Measurements from ENCODE around the gene GFOD1. TPM values are rescaled to one million over a fixed set of nuclear protein-coding genes. Genes with fewer than 3 reads are reported as not detected.

GFOD1 gene, protein sequence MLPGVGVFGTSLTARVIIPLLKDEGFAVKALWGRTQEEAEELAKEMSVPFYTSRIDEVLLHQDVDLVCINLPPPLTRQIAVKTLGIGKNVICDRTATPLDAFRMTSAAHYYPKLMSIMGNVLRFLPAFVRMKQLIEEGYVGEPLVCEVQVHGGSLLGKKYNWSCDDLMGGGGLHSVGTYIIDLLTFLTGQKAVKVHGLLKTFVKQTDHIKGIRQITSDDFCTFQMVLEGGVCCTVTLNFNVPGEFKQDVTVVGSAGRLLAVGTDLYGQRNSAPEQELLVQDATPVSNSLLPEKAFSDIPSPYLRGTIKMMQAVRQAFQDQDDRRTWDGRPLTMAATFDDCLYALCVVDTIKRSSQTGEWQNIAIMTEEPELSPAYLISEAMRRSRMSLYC
- total RNA-seq: 1.3 and 1.5 TPM in 2 replicates

GRCh38 chr6:13487122-13488014 is at the start of gene GFOD1:
GFOD1 (minus strand) TSS chr6:13487600; CDS start chr6:13486890, 710 bp downstream.

GRCh38 chr6:13328076-13328874 is 159.1 kb downstream of the GFOD1 start, which contains the start of gene TBC1D7:
TBC1D7 (minus strand) TSS chr6:13328537; CDS start chr6:13326898, 1,639 bp downstream.

Other genes with a start within 250 kb of the GFOD1 start
- gene TBC1D7, start 159.1 kb downstream of the GFOD1 start, total RNA-seq: 13.7 and 21.0 TPM in 2 replicates
- 6.0 and 8.6 TPM in 2 replicates for gene SIRT5, start 87.0 kb upstream of the GFOD1 start, total RNA-seq
- gene NOL7, start 127.7 kb upstream of the GFOD1 start, total RNA-seq: 24.5 and 52.1 TPM in 2 replicates
- gene RANBP9, start 224.2 kb upstream of the GFOD1 start, total RNA-seq: 16.0 and 19.9 TPM in 2 replicates